Natural killer cell treated with Interleukin-12 subunit alpha and Interleukin-12 subunit beta and Interleukin-15 and Interleukin-18, amount 100 ng/mL, for 72 hours (primary cell): ENCODE results near the gene HPSE2. TPM values are rescaled to one million over a fixed set of nuclear protein-coding genes. Genes with fewer than 3 reads are reported as not detected.

Experiments used
- ATAC-seq, 2 donors: fragments of 150-1000 bp; cut with Tn5 transposase in 1 of 2; sonication (Bioruptor Pico), chemical (Tn5 transposase) in 1 of 2; 2 replicates each; pipeline ENCODE4 v1.10.0; 2021
- DNase-seq: peaks from one replicate; pipeline ENCODE4 v3.0.0; 2022; ENCODE audit warnings: low spot score
- H3K27ac Mint-ChIP-seq, 2 donors: 1 replicate in 1 of 2; 2 replicates in 1 of 2; pipeline ENCODE4 v1.8.0; 2022; ENCODE audit warnings: mixed read lengths in 2 of 2, mild to moderate bottlenecking in 1 of 2, moderate library complexity in 1 of 2
- H3K27me3 Mint-ChIP-seq, 2 donors: 1 replicate in 1 of 2; 2 replicates in 1 of 2; pipeline ENCODE4 v1.8.0; 2022; ENCODE audit warnings: mixed read lengths in 2 of 2
- H3K36me3 Mint-ChIP-seq: one replicate; pipeline ENCODE4 v1.8.0; 2022; ENCODE audit warnings: mixed read lengths
- H3K4me1 Mint-ChIP-seq, 2 donors: 1 replicate in 1 of 2; 2 replicates in 1 of 2; pipeline ENCODE4 v1.8.0; 2022; ENCODE audit warnings: low read depth in 2 of 2, mixed read lengths in 2 of 2, mild to moderate bottlenecking in 1 of 2
- H3K4me3 Mint-ChIP-seq: one replicate; pipeline ENCODE4 v1.8.0; 2022; ENCODE audit warnings: mixed read lengths
- H3K9me3 Mint-ChIP-seq: 2 replicates; pipeline ENCODE4 v1.8.0; 2022; ENCODE audit warnings: mixed read lengths
- total RNA-seq, 2 donors: library from RNA; stranded (reverse); gene quantifications; one replicate each; pipeline ENCODE4 v1.2.3, GENCODE V29; 2022

The HPSE2 gene
- total RNA-seq, 2 donors from 2014 or later, result not detected

- no peaks in the 10 kb centered on the region for H3K4me1 Mint-ChIP-seq
- ATAC-seq (no peak), DNase-seq (no peak)
- H3K9me3 Mint-ChIP-seq, result no peaks in the 10 kb centered on the region
- peaks cover 25% of the 10 kb centered on the region for H3K36me3 Mint-ChIP-seq
- H3K27ac Mint-ChIP-seq, result no peak overlapping the region
- no peaks in the 10 kb centered on the region for H3K27me3 Mint-ChIP-seq
- H3K4me3 Mint-ChIP-seq, result no peak overlapping the region
Observed at GRCh38 chr10:98429320-98430072, 806.2 kb downstream of the HPSE2 start.

DNA sequence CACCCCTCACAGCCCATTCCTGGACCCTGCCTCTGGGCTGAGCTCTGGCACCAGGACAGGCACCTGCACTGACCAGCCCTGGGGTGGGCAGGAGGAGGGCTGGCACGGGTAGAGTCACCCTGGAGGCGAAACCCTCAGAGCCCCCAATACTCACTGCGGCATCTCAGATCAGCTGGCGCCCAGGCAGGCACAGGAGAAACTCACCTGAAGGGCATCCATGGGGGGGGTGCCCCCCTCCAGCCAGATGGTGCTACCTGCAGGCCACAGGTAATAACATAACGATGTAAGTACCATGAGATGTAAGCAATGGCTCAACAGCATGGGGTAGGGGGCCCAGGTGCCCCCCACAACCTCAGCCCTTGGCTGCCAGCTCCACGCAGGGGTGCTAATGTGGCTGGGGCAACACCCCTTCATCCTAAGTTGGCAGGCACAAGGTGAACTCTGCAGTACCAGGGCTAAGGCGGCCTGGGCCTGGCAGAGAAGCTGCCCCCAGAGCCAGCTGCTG lies 808.6 kb downstream of the HPSE2 start:
- Mint-ChIP-seq H3K4me1 (no peaks in the 10 kb centered on the region), H3K27me3 (no peaks in the 10 kb centered on the region), H3K27ac (no peak overlapping the region), H3K4me3 (no peak overlapping the region), H3K36me3 (peaks cover 15% of the 10 kb centered on the region), H3K9me3 (no peaks in the 10 kb centered on the region)
- ATAC-seq (no peak), DNase-seq (no peak)

- peak; percentile 52 to 57 for ATAC-seq
- Mint-ChIP-seq H3K27me3 (no peaks in the 10 kb centered on the region), H3K36me3 (peaks cover 9% of the 10 kb centered on the region), H3K9me3 (no peaks in the 10 kb centered on the region), H3K4me1 (no peaks in the 10 kb centered on the region), H3K27ac (no peak overlapping the region), H3K4me3 (no peak overlapping the region)
- DNase-seq, result no peak
Observed at GRCh38 chr10:98425511-98426352, 809.9 kb downstream of the HPSE2 start.

GRCh38 chr10:98424295-98425254 lies 811.1 kb downstream of the HPSE2 start:
- Mint-ChIP-seq H3K4me1 (peaks cover 0 to 2% of the 10 kb centered on the region in 2 donors), H3K27me3 (no peaks in the 10 kb centered on the region), H3K36me3 (peaks cover 6% of the 10 kb centered on the region), H3K4me3 (no peak overlapping the region), H3K27ac (no peak overlapping the region), H3K9me3 (no peaks in the 10 kb centered on the region)
- DNase-seq, result no peak
- ATAC-seq, result no peak

- Mint-ChIP-seq H3K27ac (no peak overlapping the region), H3K4me1 (peaks cover 0 to 2% of the 10 kb centered on the region in 2 donors), H3K27me3 (no peaks in the 10 kb centered on the region), H3K4me3 (no peak overlapping the region), H3K36me3 (peaks cover 6% of the 10 kb centered on the region), H3K9me3 (no peaks in the 10 kb centered on the region)
- DNase-seq (no peak), ATAC-seq (peak; percentile 8 to 16)
Observed at GRCh38 chr10:98423691-98424120, 811.9 kb downstream of the HPSE2 start.

DNA sequence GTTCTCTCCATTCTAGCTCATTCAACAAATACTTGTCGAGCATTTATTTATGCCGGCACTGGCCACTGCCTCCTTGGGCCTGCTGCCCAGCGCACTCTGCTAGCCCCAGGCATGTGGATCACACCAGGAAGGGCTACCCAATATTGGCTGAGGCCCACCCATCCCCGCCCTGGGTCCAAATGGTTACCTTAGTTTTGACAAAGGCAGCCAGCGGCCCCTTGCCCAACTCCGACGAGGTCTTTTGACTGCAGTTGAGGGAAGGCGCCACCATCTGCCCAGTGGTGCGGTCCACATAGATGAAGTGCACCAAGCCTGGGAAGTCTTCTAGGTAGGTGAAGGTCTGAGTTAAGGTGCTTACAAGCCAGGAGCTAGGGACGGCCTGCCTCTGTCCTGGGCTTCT lies 813.5 kb downstream of the HPSE2 start:
- Mint-ChIP-seq H3K4me1 (peaks cover 0 to 2% of the 10 kb centered on the region in 2 donors), H3K4me3 (no peak overlapping the region), H3K27ac (no peak overlapping the region), H3K9me3 (no peaks in the 10 kb centered on the region), H3K27me3 (no peaks in the 10 kb centered on the region), H3K36me3 (peaks cover 6% of the 10 kb centered on the region)
- DNase-seq, result no peak
- no peak for ATAC-seq

GRCh38 chr10:98420786-98421185 lies 814.9 kb downstream of the HPSE2 start:
- Mint-ChIP-seq H3K9me3 (no peaks in the 10 kb centered on the region), H3K36me3 (peaks cover 6% of the 10 kb centered on the region), H3K27me3 (no peaks in the 10 kb centered on the region), H3K27ac (no peak overlapping the region), H3K4me3 (no peak overlapping the region), H3K4me1 (peaks cover 0 to 2% of the 10 kb centered on the region in 2 donors)
- DNase-seq (no peak), ATAC-seq (no peak)

- H3K36me3 Mint-ChIP-seq, result peaks cover 6% of the 10 kb centered on the region
Observed at GRCh38 chr10:98419469-98420261, 816.0 kb downstream of the HPSE2 start.

DNA sequence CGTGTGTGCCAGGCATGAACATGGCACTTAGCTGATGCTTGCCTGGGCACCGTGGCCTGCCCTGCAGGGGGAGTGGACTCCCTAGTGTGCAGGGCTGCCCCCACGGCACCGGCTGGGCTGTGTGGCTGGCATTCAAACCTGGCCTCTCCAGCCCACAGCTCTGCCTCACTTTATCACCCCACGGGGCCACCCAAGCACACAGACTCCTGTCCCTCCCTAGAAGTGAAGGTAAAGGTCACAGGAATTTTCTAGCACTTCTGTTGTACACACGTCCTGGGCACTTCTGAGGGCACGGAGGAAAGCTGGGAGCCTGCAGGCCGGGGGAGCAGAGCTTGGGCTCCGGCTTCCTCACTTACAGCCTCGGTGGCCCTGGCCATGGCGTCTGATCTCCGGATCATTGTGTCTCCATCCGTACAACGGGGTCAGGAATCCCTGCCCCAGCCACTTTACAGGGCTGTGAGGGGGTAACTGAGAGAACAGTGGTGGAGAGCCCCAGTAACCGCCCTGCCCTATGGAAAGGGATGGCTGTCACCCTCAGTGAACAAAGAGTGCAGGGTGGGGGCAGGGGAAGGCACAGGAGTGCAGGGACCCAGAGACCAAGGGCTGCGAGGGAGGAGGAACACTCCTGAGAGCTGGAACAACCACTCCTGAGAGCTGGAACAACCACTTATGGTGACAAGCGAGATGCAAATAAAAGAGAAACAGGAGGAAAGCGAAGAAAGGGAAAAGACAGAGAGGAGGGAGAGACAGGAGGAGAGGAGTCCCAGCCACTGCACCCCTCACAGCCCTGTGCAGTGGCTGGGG lies 816.8 kb downstream of the HPSE2 start:
- DNase-seq (no peak), ATAC-seq (no peak)
- Mint-ChIP-seq H3K4me1 (peaks cover 11 to 14% of the 10 kb centered on the region in 2 donors), H3K4me3 (no peak overlapping the region), H3K36me3 (peaks cover 6% of the 10 kb centered on the region), H3K9me3 (no peaks in the 10 kb centered on the region), H3K27me3 (no peaks in the 10 kb centered on the region), H3K27ac (no peak overlapping the region)

More at GRCh38 chr10:98419469-98420261, 816.0 kb downstream of the HPSE2 start:
- no peak overlapping the region for H3K27ac Mint-ChIP-seq
- H3K4me3 Mint-ChIP-seq, result no peak overlapping the region
- DNase-seq (no peak), ATAC-seq (no peak)
- no peaks in the 10 kb centered on the region for H3K9me3 Mint-ChIP-seq
- H3K4me1 Mint-ChIP-seq, result peaks cover 5 to 7% of the 10 kb centered on the region in 2 donors
- no peaks in the 10 kb centered on the region for H3K27me3 Mint-ChIP-seq

DNA sequence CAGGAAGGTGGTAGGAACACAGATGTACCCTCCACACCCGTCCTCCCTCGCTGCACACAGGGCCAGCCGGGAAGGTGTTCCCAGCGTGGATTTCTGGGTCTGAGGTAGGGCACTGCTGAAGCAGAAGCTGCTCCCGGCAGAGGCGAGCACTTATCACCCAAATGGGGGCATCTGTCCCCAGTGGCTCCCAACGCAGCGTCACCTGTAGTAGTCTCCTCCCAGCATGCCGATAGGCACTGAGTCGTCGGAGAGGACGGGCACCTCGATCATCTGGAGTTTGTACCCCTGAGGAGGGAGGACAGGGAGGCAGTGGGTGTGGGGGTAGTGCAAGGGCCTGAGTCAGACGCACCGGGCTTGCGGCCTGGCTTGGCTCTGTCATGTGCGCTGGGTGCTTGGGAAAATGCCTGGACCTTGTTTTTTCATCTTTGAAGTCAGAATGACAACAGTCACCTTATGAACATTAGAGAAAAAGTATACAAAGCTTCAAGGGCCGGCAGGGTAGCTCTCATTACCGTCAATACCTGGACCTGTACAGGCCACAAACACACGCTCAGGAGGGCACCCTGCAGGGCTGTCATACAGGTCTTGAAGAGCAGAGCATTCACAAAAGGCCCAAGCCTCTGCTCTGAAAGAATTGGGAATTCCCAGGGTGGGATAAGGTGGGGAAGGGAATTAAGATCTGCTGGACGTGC lies 817.5 kb downstream of the HPSE2 start:
- peaks cover 6% of the 10 kb centered on the region for H3K36me3 Mint-ChIP-seq
- no peak for DNase-seq
- no peak for ATAC-seq
- H3K27me3 Mint-ChIP-seq, result no peaks in the 10 kb centered on the region
- no peak overlapping the region for H3K27ac Mint-ChIP-seq
- no peaks in the 10 kb centered on the region for H3K9me3 Mint-ChIP-seq
- peaks cover 11 to 14% of the 10 kb centered on the region in 2 donors for H3K4me1 Mint-ChIP-seq
- H3K4me3 Mint-ChIP-seq, result no peak overlapping the region

DNA sequence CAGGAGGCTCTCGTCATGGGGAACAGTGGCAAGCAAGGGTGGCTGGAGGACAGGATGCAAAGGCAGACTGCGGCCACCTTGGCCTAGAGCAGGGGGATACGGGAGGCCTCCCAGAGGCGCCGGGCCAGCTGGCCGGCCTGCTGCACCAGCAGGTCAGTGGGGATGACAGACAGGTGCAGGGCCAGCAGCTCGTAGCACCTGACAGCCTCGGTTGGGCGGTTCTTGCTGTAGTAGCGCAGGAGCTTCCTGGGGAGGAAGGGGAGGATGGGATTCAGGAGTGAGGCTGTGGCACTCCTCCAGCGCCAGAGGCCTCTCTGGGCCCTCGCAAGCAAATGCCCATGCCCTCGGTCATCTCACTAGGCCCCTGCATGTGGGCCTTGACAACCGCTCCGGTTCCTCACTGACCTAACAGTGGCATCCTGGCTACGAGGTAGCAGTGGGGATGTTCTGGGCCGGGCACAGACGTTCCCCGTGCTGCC lies 818.1 kb downstream of the HPSE2 start:
- no peak overlapping the region for H3K27ac Mint-ChIP-seq
- no peaks in the 10 kb centered on the region for H3K27me3 Mint-ChIP-seq
- no peaks in the 10 kb centered on the region for H3K9me3 Mint-ChIP-seq
- peaks cover 11 to 14% of the 10 kb centered on the region in 2 donors for H3K4me1 Mint-ChIP-seq
- DNase-seq, result no peak
- no peak overlapping the region for H3K4me3 Mint-ChIP-seq
- H3K36me3 Mint-ChIP-seq, result peaks cover 6% of the 10 kb centered on the region
- ATAC-seq, result no peak
